Erythroblast (primary cell): Measurements from ENCODE around the gene PSG1.
"Not testable (repeated sequence)": the region's sequence is repeated elsewhere in the genome, so short reads cannot be mapped to it uniquely, and the experiment has no call there.

Source experiments
- DNase-seq, 2 experiments: peaks; one replicate each; lab custom pipeline; 2025; lab: John Stamatoyannopoulos, UW
- GATA1 ChIP-seq: IDR thresholded peaks from 2 replicates; pipeline ENCODE4 v1.6.1; 2011; ENCODE audit warnings: low read depth, mild to moderate bottlenecking, control low read depth, low read length, moderate library complexity
- POLR2A ChIP-seq: IDR thresholded peaks from 2 replicates; pipeline ENCODE4 v1.6.1; 2011; ENCODE audit warnings: mild to moderate bottlenecking, low read length

The PSG1 gene

DNA sequence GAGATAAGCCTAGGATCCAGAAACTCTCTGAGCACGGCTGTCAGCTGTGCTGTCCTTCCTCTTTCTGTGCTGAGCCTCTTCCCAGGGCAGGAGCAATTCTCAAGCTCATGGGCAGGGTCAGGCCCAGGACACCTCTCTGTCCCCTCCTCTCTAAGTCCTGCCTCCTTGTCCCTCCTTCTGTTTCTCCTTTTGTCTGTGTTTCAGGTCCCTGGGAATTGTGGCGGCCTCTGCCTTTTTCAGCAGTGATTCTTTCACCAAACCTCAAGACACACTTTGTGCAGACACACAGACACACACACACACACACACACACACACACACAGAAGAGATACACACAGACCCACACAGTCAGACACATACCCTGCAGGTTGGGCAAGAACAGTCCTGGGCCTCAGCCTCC lies at the start of gene PSG1:
TSS of gene PSG1 (minus strand) at position 101 of the 400 bp plus-strand sequence. CDS start 132 bp downstream, outside the sequence.
- TF ChIP-seq GATA1: no peak
- no peak for DNase-seq

DNA sequence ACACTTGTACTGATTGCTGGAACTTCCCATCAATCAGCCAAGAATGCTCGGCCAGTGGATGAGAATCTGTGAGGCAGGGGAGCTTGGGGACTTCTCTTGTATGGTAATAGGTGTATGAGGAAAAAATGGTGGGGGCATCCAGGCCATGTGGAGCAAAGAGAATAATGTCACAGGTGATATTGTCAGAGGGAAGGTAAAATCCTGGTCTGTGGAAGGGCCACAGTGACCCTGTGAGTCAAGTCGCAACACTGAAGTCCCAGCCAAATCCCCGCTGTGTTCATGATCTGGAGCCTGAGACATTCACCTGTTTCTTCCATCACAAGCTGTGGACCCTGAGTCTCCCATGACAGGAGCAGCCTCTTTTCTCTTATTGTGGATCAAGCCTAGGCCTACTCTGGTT lies 49.4 kb upstream of the PSG1 start:
- DNase-seq: no peak
- TF ChIP-seq GATA1: no peak
- TF ChIP-seq POLR2A: no peak

DNA sequence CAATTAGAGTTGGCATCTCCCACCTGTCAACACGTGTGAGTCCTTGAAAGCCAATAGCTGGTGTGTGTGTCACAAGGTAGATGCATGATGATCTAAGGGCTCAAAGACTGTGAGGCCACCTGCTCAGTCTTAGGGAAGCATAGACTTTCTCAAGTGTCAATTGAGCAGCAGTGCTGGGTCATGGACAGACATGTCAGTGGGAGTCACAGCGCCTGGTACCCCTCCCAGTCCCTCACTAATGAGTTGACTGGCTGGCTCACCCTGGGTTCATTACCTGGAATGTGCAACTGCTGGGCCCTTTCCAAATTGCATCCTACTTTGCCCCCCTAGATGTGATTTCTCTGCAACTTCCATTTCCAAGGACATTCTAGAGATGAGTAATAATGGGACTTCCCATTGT lies 47.3 kb upstream of the PSG1 start:
- no peak for TF ChIP-seq GATA1
- TF ChIP-seq POLR2A: no peak

DNA sequence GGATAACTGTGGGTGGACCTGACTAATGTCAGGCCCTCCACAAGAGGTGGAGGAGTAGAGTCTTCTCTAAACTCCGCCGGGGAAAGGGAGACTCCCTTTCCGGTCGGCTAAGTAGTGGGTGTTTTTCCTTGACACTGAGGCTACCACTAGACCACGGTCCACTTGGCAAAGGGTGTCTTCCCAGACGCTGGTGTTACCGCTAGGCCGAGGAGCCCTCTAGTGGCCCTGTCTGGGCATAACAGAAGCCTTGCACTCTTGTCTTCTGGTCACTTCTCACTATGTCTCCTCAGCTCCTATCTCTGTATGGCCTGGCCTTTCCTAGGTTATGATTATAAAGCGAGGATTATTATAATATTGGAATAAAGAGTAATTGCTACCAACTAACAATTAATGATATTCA lies 43.6 kb upstream of the PSG1 start:
- peak; percentile 7 to 38 for DNase-seq

More for the DNA sequence above, 47.3 kb upstream of the PSG1 start:
- no peak for DNase-seq

DNA sequence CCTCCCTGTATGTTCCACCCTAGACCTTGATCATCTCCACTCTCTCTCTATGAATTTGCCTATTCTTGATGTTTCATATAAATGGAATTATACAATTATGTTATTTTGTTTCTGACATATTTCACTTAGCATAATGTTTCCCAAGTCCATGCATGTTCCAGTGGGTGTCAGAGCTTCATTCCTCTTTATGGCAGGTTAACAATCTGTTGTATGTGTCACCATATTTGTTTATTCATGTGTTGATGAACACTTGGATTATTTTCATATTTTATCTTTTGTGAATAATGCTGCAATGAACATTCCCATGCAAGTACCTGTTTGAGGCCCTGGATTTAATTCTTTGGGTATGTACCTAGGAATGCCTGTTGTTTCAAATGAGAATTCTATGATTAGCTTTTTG lies 41.5 kb upstream of the PSG1 start:
- not testable (repeated sequence) for DNase-seq

DNA sequence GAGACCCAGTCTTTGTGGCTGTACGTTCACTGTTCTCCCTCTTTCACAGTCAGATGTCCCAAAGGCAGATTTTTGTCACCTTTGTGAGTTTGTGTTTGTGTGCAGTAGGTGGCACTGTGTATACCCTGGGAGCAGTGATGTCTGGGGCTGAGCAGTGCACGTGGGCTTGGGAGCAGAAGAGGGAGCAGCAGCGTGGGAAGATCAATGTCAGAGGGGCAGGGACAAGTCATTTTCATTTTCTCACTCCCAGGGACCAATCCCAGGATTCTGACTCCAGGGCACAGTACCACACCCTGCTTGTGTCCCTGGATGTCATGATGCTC lies 40.2 kb upstream of the PSG1 start:
- no peak for DNase-seq
- no peak for TF ChIP-seq GATA1
- no peak for TF ChIP-seq POLR2A

DNA sequence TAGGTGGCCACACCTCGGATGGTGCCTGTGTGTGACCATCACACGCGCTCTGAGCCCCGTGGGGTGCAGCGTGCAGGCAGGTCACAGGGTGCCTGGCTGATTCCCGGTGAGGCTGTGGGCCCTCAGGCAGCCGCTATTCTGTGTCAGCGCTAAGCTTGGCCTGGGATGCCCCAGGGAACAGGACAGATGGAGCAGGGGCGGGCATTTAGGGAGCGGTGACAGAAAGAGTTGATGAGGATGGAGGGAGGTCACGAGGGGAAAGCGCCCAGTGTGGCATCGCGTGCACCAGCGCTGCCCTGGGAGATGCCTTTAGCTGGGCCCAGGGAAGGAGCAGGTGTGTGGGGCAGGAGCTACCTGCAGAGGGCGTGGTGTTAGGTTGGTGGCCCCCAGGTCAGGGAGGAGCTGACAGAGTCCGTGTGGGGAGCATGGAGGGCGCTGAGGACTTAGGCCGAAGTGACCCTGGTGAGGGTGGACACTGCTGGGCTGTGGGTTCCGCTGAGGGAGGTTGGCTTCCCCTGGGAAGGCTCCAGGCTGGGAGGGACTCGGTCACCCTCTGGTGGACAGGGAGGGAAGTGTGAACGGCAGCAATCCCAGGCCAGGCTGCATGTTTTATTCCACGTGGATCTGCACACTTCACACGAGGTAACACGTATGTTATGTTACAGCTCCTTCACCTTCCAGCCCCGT lies 39.7 kb upstream of the PSG1 start:
- DNase-seq: not testable (repeated sequence)

DNA sequence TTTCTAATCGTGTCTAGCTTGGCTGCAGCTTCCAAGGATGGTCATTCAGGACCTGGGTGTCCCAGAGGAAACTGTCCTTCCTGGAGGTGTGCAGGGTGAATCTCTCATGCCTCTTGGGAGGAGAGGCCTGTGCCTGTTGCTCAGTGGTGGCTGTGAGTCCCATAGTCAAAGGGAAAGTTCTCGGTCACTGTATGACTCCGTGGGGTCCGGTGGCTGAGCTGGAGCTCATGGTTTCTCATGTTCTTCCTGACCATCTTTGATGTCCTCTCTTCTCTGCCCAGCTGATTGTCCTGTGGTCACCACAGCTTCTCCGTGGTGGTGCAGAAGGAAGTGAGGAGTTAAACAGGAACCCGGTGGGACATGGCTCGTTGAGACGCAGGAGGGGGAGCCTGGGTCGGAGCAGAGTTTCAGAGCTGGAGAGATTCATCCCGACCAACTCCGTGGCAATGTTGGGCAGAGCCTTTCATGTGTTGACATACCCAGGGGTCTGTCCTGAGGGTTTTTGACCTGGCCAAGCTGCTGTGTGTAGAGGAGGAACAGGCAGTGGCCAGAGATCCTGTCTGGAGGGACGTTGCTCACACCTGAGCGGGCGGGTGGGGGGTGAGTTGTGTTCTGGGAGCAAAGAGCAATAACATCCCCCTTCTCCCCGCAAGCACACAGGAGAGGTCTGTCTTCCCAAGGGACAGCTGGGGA lies 39.0 kb upstream of the PSG1 start:
- not testable (repeated sequence) for DNase-seq

DNA sequence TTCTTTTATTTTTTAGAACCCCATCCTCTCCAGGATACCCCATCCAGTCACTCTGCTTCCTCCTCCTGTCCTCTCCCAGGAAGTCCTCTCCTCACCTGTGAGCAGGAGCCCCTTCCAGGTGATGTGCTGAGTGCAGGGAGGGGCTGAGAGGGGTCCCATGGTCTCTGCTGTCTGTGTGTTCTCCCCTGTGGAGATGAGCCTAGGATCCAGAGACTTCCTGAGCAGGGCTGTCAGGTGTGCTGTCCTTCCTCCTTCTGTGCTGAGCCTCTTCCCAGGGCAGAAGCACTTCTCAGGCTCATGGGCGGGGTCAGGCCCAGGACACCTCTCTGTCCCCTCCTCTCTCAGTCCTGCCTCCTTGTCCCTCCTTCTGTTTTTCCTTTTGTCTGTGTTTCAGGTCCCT lies 38.1 kb upstream of the PSG1 start, which contains the start of gene PSG6:
TSS of gene PSG6 (minus strand) at position 261 of the 400 bp plus-strand sequence. CDS start at position 159, 102 bp downstream.
- DNase-seq: not testable (repeated sequence)

DNA sequence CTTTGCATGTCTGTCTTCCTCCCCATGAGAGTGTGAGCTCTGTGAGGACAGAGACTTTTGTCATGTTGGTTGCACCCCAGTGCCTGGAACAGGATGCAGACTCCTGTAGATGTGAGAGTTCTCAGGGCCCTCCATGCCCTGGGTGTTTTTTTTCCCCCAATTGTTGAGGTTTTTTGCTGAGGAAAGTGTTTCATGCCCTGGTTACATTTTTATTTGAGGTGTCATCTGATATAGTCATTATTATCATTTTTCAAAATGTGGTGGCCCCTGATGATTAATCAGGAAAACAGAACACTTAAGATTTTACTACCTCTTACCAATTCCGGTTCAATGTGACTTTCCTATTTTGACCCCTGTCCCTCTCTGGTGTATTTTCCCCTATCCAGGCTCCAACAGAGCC lies 37.4 kb upstream of the PSG1 start:
- not testable (repeated sequence) for DNase-seq

DNA sequence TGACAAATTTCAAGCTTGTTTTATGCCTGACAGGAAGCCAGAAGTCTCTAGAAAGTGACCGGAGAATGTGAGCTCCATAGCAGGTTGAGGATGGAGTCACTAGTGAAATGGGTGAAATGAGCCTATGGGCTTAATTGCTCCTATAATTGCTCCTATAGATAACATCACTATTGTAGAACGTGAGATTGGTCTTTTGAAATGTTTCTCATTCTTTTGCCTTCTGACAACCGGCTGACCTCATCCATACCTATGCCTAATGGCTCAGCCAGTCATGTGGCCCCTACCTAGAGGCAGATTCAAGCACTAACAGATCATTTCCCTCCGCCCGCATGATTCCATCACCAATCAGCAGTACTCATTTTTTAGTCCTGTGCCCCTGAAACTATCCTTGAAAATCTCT lies 34.0 kb upstream of the PSG1 start:
- not testable (repeated sequence) for DNase-seq

DNA sequence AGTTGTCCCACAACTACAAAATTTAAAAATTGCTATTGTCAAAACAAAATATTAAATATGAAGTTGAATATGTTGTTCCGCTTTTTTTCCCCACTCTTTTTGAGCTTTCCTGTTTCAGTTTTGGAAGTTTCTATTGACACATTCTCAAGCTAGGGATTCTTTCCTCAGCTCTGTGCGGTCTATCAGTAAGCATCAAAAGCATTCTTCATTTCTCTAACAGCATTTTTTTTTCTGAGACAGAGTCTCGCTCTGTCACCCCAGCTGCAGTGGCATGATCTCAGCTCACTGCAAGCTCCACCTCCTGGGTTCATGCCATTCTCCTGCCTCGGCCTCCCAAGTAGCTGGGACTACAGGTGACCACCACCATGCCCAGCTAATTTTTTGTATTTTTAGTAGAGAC lies 33.4 kb upstream of the PSG1 start:
- DNase-seq: not testable (repeated sequence)

DNA sequence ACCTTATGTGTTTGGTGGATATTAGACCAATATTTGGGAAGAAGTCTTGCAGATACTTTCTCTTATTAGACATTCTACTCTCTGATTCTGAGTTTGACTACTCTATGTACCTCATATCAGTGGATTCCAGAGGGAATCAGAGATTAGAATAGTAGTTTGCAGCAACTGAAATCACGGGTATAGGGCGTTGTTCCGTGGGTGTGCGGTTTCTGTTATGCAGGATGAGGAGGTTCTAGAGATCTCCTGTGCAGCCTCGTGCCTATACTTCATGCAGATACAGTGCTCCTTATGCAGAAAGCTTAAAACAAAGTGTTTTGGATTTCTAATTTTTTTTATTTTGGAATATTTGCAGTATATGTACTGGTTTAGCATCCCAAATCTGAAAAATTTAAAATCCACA lies 32.2 kb upstream of the PSG1 start:
- DNase-seq: not testable (repeated sequence)

DNA sequence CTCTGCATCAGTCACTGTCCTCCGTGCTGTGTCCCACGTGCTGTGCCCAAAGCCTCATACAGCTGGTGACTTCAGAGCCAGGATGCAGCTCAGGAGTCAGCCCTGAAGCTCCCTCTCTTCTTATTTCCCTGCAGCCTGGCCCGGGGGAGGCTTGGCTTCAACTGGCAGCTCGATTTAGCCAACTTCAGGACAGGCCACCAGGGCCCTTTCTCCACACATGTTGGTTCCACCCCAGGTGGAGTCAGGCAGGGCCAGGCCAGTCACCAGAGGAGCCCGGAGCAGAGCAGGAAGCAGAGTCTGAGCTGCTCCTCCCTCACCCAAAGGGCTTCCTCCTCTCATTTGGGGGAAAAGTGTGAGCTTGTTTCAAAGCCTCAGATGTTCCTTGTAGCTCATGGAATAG lies 26.6 kb upstream of the PSG1 start:
- DNase-seq: not testable (repeated sequence)

DNA sequence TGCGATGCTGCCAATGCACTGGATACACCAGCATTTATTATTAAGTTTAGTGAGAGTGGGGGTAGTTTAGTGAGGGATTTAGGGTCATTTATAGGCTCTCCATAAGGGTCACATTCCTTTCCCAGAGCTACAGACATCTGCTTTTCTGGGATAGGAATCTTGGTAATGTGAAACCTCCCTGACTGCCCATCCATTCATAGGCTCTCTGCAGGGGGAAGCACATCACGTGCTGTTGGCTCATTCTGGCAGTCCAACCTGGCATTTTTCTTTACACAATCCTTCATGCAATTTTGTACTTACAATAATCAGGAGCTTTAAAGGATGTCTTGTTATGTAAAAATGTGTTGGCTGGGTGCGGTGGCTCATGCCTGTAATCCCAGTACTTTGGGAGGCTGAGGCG lies 21.0 kb upstream of the PSG1 start:
- not testable (repeated sequence) for DNase-seq

DNA sequence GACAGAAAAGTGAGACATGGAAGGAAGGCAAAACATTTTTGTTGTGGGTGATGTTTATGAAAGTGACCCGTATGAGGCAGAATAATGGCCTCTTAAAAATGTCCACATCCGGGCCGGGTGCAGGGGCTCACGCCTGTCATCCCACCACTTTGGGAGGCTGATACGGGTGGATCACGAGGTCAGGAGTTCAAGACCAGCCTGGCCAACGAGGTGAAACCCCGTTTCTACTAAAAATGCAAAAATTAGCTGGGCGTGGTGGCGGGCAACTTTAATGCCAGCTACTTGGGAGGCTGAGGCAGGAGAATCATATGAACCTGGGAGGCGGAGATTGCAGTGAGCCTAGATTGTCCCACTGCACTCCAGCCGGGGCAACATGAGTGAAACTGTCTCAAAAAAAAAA lies 20.2 kb upstream of the PSG1 start:
- not testable (repeated sequence) for DNase-seq

DNA sequence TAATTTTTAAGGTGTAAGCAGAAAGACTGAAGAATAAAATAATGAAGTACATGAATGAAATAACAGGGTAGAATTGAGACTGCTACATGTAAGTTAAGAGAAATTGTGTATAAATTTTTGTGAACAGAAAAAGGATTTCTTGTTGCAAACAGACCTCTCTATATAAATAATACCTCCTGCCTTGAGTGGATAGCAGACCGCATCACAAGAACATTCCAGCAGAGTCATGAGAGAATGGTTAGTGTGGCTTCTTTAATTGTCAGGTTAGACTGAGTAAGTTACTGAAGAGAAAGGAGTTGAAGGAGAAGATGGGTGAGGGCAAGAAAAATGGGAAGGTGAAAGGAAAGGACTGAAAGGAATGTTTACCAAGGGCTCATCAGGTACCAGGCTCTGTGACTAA lies 19.6 kb upstream of the PSG1 start:
- not testable (repeated sequence) for DNase-seq

DNA sequence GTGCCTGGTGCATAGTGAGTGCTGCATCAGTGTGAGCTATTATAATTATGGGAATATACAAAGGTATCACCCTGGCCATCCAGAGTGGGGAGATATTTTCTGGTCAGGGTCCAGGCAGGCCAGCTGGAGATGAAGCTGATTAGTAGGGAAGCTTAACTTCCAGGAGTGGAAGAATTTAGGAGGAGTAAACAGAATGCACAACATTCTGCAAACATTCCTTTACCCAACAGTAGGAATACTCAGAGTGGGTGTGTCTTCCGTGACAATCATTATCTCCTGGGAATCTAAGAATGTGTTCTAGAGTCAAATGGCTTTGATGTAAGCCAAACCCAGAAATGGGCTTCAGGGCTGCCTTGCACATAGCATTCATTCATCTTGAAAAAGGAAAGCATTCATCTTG lies 19.1 kb upstream of the PSG1 start:
- not testable (repeated sequence) for DNase-seq

DNA sequence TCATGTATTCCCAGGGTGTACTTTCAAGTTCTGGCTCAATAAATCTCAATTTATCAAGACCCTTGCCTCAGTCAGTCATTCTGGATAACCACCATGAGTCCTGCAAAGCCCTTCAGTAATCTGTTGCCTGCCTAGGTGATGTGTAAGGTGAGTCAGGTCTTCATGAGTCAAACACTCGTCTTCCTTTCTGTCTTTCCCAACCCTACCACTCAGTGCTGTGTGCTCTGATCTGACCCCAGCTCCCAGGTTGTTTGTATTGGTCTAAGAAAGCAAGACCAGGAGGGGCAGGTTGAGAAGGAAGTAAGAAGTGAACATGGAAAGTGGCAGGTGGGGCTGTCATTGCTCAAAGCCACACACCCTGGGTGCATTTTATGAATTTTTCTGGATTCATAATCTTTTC lies 18.2 kb upstream of the PSG1 start:
- not testable (repeated sequence) for DNase-seq

DNA sequence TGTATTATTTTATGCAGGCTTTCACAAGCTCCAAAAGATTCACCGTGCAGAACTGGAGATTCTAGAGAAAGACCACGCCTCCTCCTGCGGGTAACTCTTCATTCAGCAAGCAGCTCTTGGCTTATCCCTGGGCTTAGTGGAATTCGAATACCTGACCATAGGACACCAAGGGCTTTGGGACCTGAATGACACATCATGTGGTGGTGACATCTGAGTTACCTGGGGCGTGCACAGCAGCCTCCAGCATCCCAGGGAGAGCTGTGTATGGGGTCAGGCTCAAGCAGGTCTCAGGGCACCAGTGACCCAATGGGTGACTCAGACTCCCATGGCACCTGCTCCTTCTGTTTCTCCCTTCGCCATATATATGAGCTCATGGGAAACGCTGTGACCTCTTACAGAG lies 10.9 kb upstream of the PSG1 start:
- not testable (repeated sequence) for DNase-seq

DNA sequence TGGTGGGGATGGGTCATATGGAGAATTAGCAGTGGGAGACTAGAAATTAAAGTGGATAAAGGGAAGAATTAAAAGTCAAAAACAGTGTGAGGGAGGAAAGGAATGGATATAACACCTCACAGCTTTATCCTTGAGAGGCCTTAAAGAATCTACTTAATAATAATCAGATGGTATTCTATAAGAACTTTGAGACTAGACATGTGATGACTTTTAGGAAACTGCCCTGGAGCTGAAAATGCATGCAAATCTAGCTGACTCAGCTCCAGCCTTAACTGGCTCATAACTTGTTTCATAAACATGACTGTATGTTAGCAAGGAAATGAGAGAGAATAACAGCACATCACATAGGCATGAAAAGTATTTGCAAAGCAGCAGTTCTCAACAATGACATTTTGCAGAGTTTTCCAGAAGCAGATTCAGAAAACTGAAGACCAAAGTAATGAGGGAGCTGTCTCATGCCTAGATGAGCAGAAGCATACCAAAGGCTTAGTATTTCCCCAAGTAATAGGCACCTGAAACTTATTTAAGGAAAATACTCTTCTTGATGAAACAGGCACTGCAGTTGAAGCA lies 8.4 kb upstream of the PSG1 start:
- DNase-seq: not testable (repeated sequence)

DNA sequence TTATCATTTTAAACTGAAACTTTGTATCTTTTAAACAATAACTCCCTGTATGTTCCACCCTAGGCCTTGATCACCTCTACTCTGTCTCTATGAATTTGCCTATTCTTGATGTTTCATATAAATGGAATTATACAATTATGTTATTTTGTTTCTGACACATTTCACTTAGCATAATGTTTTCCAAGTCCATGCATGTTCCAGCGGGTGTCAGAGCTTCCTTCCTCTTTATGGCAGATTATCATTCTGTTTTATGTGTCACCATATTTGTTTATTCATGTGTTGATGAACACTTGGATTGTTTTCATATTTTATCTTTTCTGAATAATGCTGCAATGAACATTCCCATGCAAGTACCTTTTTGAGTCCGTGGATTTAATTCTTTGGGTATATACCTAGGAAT lies 3.2 kb upstream of the PSG1 start:
- not testable (repeated sequence) for DNase-seq
